Breast epithelium (tissue), 3 donors: ENCODE measurements around the gene MTREX.

Source experiments
- POLR2AphosphoS5 ChIP-seq, 3 donors: sonication (generic); formaldehyde crosslinking; IDR thresholded peaks; one replicate each; pipeline ENCODE4 v1.6.1; 2017; ENCODE audit warnings: antibody characterized with exemption in 3 of 3
- TF ChIP-seq, protein P1 (sequence below), 3 donors: fragments of 450-650 bp; IDR thresholded peaks; one replicate each; pipeline ENCODE4 v1.5.1; 2016 to 2017; ENCODE audit warnings: antibody characterized with exemption in 3 of 3, mild to moderate bottlenecking in 3 of 3, moderate library complexity in 3 of 3

DNA sequence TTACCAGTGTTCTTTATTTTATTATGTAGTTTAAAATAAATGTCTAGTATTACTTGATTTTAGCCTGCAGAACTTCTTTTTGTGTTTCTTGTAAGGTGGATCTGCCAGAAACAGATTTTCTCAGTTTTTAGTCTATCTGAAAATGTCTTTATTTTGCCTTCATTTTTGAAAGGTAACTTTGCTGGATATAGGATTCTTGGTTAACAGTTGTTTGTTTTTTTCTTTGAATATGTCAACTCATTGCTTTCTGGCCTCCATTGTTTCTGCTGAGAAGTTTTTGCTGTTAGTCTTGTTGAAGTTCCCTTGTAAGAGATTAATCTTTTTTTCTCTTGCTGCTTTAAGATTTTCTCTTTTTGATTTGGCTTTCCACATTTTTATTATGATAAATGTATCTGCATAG is 75.5 kb downstream of the MTREX start:
- TF ChIP-seq, protein P1, sequence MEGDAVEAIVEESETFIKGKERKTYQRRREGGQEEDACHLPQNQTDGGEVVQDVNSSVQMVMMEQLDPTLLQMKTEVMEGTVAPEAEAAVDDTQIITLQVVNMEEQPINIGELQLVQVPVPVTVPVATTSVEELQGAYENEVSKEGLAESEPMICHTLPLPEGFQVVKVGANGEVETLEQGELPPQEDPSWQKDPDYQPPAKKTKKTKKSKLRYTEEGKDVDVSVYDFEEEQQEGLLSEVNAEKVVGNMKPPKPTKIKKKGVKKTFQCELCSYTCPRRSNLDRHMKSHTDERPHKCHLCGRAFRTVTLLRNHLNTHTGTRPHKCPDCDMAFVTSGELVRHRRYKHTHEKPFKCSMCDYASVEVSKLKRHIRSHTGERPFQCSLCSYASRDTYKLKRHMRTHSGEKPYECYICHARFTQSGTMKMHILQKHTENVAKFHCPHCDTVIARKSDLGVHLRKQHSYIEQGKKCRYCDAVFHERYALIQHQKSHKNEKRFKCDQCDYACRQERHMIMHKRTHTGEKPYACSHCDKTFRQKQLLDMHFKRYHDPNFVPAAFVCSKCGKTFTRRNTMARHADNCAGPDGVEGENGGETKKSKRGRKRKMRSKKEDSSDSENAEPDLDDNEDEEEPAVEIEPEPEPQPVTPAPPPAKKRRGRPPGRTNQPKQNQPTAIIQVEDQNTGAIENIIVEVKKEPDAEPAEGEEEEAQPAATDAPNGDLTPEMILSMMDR (IDR thresholded peaks at IDR 0.05): no peak
- no peak for TF ChIP-seq POLR2AphosphoS5 (IDR thresholded peaks at IDR 0.05)
